Cerebellar cortex (tissue), 1 donor: Measurements from ENCODE around the gene ARL11.

Source experiments
- DNase-seq: peaks from one replicate; pipeline ENCODE4 v3.0.0-alpha.2; 2015; ENCODE audit warnings: low spot score

ARL11 gene

DNA sequence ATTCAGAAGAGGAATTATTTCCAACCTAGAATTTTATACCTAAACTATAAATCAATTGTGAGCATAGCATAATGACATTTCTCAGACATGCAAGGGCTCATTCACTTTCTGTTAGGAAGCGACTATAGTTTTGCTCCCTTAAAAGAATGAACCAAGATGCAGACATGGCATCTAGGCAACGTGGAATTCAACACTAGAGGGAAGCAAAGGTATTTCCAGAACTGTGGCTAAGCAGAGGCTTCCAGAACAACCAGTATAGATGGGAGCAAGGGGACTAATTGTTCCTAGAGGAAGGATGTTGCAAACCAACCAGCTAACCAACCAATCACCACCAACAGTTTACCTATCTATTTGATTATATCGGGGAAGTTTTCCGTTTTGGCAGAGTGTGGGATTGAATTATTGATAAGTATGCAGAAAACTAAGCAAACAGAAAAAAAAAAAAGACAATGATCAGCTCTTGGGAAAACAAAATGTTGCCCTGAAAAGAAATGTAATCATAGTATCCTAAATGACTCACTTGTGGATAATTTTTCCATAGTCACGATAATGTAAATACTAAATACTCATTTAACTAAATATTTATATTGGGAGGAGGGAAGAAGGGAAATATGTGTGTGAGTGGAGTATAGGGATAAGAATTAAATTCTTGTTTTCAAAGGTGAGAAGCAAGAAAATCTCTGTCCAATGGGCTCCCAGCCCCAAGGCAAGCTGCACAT, 21.1 kb downstream of the ARL11 start:
- DNase-seq = peak; percentile 55

DNA sequence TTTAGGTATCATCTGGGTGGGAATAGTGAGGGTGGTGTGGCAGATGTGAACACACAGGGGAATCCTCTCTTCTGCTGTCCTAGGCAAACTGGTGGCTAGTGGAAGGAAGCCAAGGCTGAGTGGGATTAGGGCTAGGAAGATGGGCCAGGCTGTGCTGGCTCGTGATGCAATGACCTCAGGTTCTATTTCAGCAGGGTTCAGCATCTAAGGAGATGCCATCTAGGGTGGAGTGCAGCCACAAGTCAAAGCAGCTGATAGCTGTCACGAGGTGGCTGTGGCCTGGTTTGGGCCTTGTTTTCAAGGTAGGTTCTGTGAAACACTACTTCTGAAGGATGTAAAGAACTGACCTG, 21.6 kb downstream of the ARL11 start:
- no peak for DNase-seq

DNA sequence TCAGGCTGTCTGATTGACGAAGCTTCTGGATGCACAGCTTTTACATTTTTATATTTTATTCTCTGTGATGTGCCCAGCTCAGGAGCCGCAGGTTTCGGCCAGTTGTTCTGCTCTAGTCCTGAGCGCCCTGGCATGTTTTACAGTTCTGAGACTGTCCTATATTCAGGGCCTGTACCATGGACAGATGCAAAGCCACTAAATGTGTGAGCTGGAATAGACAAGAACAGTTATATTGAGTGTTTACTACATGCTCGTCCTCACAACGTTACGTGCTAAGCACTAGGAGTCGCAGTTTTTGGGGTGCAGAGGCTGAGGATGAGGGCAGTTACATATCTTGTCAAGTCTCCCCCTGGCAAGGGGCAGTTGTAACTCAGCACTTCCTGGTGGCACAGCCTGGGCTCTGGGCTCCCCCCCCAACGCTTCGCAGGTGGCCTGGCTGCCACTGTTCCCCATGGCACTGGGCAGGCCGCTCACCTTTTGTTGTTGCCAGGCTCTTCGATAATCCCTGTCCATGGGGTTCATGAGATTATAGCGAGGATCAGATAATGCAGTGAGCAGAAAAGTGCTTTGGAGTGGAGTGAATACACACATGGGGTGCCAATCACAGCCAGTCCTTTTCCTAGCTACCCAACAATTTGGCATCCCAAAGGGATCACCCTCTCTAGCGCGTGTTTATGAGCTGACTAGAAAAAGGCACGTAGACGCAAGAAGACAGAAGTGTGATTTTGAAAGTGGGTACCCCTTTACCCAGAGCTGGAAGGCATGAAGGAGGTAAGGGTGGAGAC, 23.5 kb downstream of the ARL11 start:
- DNase-seq = no peak

DNA sequence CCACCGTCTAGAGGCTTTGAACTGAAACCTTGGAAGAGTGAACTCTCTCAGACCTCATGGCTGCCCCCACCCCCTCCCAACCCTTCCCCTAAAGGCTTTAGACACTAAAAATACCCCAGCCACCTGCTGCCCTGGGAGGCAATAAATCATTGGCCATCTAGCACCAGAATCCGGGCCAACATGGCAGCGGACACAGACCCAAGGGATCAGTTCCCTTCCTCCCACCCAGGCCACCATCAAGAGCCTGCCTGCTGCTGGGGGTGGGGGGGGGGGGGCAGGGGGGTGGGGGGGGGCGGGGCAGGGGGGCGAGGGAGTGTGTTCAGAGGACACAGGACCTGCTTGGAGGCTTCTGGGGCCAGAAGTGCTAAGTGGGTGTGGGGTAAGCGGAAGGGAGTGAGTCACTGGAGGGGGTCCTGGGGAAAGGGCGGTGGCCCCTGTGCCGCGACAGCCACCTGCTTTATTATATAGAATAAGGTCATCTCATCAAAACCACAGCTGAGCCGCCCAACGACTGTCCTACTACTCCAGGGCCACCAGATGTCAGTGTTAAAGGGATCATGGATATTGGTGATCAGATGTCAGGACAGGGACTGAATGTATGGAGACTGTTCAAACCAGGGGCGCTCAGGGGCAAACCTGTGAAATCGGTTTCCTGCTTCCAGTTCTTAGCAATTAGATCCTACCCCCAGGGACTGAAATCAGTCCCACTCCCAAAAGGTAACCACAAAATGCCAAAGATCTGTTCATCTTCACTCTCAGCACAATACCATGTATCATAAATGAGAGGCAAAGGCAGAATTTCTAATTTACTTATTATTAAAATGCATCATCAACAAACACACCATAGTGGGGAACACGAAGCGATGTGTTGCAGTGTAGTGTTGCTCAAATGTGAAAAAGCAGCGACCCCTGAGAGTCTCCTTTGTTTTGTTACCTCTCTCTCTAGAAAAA, 24.3 kb downstream of the ARL11 start:
- DNase-seq = peak; percentile 42

DNA sequence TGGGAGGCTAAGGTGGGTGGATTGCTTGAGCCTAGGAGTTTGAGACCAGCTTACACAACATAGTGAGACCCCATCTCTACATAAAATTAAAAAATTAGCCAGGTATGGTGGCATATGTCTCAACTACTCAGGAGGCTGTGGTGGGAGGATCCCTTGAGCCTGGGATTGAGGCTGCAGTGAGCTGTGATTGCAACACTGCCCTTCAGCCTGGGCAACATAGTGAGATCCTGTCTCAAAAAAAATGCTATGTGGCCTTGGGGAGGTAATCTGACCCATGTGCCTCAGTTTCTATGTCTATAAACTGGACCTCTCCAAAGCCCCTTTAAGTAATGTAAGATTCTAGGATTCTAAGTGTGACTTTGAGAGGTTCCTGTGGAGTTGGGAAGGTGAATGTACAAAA, 25.2 kb downstream of the ARL11 start:
- DNase-seq = no peak

DNA sequence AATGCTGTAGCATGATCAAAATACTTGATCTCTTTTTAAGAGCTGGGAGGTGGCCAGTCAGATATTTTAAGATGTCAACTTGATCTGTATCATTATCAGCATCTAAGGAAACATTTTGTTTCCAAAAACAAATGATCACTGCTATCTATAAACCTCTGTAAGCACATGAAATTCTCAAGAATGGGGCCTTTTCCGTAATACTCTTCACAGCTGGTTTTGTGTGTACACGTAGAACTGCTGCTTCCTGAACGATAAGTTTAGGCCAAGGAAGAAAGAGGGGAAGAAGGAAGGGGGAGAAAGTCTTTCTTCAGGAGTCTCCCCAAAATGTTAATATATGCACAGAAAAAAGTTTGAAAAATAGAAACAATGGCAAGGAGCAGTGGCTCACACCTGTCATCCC, 25.7 kb downstream of the ARL11 start:
- no peak for DNase-seq

DNA sequence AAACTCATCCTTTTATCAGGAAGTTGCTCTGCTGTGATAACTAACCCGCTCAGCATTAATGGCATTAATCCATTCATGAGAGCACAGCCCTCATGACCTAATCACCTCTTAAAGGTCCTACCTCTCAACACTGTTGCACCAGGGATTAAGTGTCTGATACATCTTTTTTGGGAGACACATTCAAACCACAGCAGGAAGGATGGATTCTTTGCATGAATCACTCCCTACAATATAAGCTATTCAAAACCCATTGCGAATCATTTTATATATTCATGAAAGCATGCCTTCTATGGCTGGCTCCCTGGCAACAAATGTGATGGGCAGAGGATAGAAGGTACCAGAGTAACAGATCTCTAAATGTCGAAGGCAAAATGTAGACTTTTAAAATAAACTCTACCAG, 27.6 kb downstream of the ARL11 start:
- no peak for DNase-seq

DNA sequence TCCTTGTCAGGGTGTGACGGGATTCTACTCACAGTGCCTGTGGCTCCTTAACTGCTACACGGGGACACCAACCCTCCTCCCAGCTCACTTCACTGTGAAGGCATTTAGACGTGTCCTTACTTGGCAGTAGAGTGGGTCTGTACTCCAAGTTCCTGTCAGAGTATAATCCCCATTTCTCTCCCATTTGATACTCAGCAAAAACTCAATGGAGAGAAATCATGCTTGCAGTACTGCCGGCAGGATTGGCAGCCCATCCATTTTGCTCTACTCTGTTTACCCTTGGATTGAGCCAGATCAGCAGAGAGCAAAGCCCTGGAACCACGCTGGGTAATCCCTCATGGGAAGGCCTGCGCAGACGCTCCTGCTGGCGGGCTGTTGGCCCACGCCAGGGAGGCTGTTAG, 28.9 kb downstream of the ARL11 start:
- no peak for DNase-seq

DNA sequence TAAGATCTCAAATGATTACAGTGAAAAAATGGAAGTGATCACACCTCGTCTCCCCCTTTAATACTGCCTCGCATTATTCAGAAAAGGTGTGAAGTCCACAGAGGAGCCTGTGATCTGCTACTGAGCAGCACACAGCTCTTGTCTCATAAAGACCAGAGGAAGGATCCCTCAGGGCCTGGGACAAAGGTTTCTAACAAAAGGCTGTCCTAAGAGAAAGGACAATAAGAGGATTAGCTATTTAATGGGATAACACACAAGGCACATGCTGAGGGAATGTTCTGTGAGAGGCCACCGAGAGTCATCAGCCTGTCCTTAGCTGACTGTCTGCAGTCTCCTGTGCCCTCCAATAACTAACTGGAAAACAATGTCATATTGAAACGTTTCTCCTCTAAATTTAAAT, 36.3 kb downstream of the ARL11 start:
- no peak for DNase-seq

DNA sequence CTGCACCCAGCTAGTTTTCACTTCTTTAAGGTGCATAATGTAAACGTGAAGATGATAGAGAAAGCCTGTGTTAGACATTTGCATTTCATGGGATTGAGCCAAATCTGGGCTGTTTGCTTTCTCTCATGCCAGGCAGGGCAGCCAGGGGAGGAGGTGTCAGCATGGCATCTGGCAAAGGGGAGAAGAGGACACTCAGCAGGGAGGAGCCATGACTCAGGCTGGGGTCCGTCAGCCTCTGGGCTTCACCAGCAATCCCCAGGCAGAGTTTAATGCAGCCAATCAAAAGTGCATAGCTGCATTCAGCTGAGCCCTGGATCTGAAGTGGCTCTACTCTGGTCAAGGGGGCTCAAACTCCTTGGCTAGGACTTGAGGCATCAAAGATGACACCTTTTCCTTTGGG, 39.5 kb downstream of the ARL11 start:
- DNase-seq = no peak

DNA sequence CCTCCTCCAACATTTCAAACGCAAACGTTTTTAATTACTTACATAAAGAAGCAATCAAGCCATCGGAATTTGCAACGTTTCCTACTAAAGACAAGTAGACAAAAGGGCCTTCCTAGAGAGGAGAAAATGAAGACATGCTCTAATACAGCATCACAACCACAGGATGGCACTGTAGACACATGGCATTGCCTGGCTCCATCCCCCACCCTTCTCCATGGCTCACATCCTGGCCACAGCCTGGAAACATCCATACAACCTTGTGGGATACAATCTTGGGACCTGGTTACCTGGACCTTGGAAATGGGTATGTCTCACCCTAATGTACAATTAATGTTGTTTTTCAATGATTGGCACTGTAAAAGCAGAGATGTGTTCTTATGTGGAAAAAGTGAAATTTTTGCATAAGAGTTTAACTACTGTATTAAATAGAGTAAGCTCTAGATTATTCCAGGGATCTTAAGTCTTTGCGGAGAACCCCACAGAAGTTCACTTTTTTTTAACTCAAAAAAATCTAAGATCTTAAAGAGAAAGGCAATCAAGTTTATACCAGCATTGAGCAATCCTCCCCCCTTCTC, 41.5 kb downstream of the ARL11 start:
- DNase-seq = peak; percentile 73

DNA sequence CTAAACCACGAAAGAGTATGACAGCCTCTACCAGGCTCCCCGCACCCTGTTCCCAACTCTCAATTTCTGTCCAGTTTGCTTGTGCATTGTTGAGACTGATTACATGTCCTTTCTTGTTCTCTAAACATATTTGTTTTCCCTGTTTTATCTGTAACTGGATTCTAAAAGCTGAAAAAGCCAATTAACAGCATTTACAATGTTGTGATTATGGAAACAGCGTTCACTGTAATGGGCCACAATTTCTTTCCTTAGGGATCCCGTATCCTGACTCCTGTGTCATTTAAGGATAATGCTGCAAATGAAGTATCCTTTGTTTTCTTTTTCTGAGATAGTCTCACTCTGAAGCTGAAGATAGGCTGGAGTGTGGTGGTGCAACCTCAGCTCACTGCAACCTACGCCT, 42.5 kb downstream of the ARL11 start:
- no peak for DNase-seq

DNA sequence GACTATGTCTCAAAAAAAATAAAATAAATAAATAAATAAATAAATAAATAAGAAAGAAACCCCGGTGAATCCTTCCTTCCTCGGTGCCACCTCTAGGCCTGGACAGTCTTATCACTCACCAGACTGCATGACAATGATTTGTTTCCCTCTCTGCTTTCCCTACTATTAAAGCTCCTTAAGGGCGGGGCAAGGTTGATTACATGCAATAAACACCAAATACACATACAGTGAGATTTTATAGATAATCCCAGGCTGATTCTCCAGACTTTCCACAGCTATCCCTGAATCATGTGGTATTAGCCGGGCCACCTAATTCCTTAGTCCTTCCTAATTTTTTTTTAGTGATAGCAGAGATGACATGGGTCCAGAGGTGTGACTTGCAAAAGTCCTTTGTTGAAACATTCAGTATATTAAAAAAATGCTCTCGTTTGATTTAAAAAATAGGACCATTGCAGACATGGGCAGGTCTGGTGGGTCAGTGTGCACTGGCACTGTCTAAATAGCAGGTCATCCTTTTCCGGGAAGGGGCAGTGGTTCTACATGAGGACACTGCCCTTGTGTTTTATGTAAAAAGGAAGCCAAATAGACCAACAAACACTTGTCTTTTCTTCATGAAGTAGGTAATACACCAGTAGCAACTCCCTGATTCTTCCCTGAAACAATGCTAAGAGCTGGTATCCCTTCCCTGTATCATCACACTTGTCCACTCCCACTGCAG, 48.4 kb downstream of the ARL11 start:
- no peak for DNase-seq

DNA sequence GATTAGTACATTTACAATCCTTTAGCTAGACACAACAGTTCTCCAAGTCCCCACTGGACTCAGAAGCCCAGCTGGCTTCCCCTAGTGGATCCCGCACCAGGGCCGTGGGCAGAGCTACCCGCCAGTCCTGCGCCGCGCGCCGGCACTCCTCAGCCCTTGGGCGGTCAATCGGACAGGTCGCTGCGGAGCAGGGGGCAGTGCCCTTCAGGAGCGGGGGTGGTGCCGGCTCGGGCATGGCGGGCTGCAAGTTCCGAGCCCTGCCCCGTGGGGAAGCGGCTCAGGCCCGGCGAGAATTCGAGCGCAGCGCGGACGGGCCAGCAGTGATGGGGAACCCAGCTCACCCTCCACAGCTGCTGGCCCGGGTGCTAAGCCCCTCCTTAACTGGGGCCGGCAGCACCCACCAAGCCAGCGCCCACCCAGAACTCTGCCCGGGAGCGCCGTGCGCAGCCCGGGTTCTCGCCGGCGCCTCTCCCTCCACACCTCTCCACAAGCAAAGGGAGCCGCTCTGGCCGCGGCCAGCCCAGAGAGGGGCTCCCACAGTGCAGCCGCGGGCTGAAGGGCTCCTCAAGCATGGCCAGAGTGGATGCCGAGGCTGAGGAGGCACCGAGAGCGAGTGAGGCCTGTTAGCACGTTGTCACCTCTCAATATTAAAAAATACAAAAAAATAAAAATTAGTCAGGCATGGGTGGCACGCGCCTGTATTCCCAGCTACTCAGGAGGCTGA, 50.0 kb downstream of the ARL11 start:
- DNase-seq = no peak

DNA sequence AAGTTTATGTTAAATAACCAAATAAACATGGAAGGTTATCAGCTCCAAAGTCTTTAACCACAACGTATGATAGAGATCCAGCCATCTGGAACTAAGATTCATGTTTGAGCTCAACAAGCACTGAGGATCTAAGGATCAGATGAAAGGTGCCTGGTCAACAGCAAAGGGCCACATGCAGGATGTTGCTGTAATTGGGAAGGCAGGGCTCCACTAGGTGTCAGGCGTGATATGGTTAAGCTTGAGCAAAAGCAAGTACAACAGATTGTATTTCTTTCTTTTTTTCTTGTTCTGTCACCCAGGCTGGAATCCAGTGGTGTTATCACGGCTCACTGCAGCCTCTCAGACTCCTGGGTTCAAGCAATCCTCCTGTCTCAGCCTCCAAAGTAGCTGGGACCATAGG, 50.9 kb downstream of the ARL11 start:
- peak; percentile 26 for DNase-seq

DNA sequence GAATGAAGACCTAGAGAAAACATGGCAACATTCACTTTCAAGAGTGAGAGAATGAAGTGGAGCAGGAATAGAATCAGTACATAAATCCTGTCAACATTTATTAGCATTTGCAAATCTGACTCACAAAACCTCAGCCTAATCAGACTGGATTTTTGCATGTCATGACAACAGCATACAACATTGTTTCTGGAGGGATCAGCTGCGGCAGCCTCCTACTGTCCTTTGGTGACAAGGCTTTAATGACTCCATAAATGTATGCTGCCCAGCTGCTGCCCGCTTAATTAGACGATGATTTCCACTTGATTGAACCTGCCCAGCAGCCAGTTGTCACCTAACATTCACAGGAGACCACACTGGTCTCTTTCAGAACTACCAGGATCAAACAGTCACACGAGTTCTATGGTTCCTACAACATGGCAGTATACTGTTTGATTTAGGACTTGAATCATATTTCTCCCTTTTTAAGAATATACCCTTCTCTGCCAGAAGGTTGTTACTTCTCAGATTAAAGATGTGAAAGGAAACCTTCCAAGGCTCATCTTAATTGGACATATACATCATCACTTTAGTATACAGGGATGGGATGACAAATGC, 53.6 kb downstream of the ARL11 start:
- no peak for DNase-seq
